ENCODE results near the gene ARSA.

DNA sequence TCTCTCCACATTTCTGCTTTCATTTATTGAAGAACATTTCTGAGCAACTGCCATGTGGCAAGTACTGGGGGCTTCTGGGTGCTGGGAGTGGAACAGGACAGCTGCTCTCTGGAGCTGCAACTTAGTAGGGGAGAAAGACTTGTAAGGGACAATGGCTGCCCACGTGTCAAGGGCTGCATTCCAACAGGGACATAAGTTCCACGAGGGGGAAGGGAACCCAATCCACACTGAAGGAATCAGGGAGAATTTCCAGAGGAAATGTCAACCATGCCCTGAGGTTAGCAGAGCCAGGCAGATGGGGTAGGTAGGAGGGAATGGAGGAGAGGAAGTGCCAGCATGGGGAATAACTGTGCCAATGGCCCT, 25.6 kb downstream of the ARSA start:
- no peak for TF ChIP-seq POLR2A (IDR thresholded peaks at IDR 0.05)
- TF ChIP-seq, protein P1, sequence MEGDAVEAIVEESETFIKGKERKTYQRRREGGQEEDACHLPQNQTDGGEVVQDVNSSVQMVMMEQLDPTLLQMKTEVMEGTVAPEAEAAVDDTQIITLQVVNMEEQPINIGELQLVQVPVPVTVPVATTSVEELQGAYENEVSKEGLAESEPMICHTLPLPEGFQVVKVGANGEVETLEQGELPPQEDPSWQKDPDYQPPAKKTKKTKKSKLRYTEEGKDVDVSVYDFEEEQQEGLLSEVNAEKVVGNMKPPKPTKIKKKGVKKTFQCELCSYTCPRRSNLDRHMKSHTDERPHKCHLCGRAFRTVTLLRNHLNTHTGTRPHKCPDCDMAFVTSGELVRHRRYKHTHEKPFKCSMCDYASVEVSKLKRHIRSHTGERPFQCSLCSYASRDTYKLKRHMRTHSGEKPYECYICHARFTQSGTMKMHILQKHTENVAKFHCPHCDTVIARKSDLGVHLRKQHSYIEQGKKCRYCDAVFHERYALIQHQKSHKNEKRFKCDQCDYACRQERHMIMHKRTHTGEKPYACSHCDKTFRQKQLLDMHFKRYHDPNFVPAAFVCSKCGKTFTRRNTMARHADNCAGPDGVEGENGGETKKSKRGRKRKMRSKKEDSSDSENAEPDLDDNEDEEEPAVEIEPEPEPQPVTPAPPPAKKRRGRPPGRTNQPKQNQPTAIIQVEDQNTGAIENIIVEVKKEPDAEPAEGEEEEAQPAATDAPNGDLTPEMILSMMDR (IDR thresholded peaks at IDR 0.05): no peak
- TF ChIP-seq POLR2AphosphoS5 (IDR thresholded peaks at IDR 0.05): no peak

Measured in prostate gland (tissue), 2 donors.